Stimulated activated CD4-positive, alpha-beta T cell treated with anti-CD3 and anti-CD28 coated beads, Interleukin-4, amount 100 ng/mL, for 48 hours (primary cell): ENCODE results near the gene ACACB.

Experiments used
- DNase-seq, 2 donors: peaks; one replicate each; pipeline ENCODE4 v3.0.0-alpha.2; 2020; ENCODE audit warnings: low read depth in 2 of 2

Gene ACACB

DNA sequence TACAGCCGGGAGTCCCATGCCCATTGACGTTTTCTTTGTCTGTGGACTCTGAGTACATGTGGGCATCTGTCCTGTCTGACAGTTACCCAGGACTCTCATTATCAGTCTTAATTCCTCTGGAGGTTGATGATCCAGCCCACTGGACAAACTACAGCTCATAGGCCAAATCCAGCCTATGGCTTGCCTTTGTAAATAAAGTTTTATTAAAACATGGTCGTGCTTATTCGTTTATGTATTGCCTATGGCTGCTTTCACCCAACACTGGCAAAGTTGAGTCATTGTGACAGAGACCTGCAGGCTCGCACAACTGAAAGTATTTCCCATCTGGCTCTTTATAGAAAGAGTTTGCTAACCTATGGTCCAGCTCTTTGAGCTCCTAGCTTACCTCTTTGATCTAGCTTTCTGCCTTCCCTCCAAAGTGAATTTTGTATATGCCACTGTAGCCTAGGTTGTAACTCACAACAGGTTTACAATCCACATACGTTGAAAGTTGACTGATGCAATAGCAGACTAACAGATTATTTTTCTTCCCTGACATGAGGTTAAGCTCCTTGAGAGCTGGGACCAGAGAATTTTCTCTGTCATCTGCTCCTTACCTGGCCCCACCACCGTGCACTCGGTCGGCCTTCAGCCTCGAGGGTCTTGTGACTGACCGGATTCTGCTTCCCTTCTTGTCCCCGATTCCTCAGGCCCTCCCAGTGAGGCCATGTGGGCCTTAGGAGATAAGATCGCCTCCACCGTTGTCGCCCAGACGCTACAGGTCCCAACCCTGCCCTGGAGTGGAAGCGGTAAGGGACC is 57.3 kb downstream of the ACACB start:
- DNase-seq: no peak

DNA sequence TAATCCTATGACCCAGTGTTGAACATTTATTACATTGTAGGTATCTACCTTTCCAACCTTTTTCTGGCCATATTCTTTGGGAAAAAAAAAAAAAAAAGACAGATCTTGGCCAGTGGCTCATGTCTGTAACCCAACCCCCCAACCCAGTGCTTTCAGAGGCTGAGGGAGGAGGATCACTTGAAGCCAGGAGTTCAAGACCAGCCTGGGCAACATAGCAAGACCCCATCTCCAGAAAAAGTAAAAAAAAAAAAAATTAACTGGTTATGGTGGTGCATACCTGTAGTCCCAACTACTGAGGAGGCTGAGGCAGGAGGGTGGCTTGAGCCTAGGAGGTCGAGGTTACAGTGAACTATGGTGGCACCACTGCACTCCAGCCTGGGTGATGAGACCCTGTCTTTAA is 58.1 kb downstream of the ACACB start:
- DNase-seq: no peak

DNA sequence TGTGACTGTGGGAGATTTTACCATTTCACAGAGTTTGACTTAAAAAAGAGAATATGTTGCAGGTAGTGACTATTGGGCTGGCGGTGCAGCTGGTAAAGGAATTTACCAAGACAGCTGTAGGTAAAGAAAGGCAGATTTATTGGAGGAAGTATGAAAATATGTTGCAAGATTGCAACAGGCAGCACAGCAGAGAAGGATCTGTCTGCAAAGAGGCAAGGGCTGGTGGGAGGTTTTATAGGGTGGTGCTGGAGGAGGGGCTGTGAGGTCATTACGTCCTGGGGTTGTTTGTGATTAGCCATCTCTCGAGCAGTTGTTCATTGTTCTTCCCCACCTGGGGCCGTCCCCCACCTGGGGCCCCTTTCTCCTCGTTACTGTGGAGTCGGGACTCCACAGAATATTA is 62.1 kb downstream of the ACACB start:
- DNase-seq: no peak

DNA sequence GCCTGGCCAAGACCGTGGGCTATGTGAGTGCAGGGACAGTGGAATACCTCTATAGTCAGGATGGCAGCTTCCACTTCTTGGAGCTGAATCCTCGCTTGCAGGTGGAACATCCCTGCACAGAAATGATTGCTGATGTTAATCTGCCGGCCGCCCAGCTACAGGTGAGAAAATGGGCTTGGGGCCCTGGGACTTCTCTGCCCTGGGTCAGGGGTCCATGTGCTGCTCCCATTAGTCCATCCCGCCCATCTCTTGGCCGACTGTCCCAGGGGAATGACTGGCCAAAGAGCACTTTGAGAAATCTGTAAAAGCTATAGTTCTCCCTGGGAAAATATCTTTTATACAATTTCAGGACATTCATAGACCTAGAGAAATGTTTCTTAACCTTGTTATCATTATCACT is 63.5 kb downstream of the ACACB start:
- DNase-seq: no peak

DNA sequence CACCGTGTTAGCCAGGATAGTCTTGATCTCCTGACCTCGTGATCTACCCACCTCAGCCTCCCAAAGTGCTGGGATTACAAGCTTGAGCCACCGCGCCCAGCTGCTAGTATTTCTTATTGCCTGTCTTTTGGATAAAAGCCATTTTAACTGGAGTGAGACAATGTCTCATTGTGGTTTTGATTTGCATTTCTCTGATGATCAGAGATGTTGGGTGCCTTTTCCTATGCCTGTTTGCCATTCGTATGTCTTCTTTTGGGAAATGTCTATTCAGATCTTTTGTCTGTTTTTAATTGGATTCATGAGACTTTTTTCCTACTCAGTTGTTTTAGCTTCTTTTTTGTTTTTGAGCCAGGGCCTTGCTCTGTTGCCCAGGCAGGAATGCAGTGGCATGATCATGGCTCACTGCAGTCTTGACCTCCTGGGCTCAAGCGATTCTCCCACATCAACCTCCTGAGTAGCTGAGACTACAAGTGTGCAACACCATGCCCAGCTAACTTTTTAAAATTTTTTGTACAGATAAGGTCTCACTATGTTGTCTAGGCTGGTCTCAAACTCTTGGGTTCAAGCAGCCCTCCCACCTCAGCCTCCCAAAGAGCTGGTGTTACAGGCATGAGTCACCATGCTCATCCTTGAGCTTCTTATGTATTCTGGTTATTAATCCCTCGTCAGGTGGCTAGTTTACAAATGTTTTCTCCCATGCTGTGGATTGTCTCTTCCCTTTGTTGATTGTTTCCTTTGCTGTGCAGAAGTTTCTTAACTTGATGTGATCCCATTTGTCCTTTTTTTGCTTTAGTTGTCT is 65.9 kb downstream of the ACACB start:
- no peak for DNase-seq

DNA sequence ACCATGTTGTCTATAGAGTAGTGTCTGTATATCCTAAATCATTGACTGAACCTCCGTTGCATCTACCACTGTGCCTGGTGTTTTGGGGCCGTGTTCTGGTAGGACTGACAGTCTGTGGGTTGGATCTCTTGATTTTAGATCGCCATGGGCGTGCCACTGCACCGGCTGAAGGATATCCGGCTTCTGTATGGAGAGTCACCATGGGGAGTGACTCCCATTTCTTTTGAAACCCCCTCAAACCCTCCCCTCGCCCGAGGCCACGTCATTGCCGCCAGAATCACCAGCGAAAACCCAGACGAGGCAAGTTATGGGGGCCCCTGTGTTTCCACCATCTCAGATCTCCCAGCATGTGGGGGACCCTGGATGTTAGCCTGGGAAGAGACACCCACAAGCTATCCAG is 69.1 kb downstream of the ACACB start:
- DNase-seq: no peak

DNA sequence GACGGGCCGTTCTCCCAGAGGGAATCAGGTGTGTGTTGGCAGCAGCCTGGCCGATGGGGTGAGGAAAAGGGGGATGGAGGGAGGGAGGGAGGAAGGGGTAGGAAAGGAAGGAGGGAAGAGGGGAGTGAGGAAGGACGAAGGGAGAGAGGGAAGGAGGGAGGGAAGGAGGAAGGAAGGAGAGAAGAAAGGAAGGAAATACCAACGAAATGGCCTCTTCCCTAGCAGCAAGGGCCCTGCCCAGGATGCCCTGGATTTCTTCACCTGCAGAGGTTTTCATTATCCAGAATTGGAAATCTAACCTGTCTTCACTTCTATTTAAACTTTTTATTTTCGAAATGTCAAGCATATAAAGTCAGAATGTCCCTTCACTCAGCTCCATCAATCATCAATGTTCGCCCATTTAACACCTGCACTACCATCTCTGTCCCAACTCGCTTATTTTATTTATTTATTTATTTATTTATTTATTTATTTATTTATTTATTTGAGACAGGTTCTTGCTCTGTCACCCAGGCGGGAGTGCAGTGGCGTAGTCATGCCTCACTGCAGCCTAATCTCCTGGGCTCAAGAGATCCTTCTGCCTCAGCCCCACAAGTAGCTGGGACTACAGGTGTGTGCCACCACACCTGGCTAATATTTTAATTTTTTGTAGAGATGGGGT is 70.7 kb downstream of the ACACB start:
- no peak for DNase-seq

DNA sequence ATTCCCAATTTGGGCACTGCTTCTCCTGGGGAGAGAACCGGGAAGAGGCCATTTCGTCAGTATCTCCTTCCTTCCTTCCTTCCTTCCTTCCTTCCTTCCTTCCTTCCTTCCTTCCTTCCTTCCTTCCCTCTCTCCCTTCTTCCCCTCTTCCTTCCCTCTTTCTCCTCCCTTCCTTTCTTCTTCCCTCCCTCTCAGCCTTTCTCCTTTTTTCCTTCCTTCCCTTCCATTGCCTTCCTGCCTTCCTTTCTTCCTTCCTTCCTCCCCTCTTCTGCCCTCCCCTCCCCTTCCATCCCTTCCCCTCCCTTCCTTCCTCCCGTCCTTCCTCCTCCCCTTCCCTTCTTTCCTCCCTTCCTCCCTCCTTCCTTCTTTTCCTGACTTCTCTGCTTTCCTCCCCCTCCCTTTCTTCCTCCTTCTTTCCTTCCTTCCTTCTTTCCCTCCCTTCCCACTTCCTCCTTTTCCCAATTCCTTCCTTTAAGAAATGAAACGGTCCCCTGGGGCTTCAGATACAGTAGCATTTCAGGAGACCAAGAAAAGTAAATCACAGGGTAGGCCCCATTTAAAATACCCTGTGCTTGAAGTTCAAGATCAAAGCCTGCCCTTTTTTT is 71.8 kb downstream of the ACACB start:
- no peak for DNase-seq

DNA sequence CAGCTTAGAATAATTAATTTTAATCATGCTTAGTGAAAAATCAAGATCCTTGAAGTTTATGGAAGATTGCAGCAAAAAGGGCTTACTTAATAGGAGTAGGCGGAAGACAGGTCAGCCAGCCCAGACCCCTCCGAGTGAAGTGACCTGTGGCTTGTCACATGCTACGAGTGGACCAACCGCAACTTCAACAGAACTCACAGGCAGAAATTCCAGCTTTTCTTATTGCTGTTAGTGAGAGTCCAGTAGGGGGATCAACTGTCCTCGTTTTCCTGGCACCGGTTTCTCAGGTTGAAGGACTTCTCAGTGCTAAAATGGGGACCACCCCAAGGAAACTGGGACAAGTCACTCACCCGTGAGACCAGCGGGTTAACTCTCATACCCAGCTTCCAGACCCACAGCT is 72.9 kb downstream of the ACACB start:
- no peak for DNase-seq

DNA sequence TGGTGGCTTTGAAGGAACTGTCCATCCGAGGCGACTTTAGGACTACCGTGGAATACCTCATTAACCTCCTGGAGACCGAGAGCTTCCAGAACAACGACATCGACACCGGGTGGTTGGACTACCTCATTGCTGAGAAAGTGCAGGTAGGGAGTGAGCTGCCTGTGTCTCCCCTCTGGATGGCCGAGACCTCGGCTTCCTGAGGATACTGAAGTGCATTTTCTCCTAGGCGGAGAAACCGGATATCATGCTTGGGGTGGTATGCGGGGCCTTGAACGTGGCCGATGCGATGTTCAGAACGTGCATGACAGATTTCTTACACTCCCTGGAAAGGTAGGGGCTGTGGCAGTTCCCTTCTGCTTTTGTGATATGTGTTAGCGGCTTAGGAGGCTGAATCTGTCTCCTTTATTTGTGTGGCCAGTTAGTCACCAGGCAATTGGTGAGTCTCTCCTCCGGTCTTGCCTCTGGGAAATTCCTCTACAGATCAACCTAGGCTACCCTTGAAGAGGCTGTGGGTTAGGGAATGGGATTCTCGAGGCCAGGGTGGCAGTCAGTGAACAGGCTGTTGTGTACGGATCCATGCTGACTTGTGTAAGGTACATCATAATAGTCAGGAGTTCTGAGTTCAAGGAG is 75.3 kb downstream of the ACACB start:
- DNase-seq: no peak

DNA sequence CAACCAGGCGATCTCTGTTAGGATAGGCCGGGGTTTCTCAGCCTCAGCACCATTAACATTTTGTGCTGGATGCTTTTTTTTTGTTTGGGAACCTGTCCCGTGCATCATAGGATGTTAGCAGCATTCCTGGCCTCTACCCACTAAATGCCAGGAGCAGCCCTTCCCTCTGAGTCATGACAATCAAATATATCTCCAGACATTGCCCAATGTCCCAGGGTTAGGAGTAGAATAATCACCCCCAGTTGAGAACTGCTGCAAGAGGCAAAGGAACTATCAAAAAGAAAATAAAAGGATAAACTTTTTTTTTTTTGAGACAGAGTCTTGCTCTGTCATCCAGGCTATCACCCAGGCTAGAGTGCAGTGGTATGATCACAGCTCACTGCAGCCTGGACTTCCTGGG is 76.0 kb downstream of the ACACB start:
- no peak for DNase-seq

DNA sequence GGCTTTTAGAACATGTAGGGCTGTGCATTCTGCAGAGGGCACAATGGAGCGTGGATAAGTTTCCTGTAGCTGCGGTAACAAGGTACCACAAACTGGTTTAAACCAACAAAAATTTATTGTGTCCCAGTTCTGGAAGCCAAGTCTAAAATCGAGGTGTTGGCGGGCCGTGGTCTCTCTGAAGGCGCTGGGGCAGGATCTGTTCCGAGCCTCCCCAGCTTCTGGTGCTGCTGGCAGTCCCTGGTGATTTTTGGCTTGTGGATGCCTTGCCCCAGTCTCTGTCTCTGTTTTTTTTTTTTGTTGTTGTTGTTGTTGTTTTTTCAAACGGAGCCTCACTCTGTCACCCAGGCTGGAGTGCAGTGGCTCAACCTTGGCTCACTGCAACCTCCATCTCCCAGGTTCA is 77.5 kb downstream of the ACACB start:
- DNase-seq: no peak

DNA sequence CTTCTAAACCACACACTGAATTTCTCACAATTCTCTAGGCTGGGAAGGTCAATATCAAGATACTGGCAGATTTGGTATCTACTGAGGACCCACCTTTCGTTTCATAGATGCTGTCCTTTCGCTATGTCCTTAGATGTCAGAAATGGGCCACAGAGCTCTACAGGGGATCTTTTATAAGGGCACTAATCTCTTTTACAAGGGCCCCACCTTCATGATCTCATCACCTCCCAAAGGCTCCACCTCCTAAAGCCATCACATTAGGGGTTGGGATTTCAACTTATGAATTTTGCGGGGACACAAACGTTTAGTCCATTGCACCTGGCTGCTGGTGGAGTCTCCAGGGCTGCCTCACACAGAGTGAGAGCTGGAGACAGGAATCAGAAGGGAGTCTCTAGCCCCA is 79.9 kb downstream of the ACACB start:
- no peak for DNase-seq

DNA sequence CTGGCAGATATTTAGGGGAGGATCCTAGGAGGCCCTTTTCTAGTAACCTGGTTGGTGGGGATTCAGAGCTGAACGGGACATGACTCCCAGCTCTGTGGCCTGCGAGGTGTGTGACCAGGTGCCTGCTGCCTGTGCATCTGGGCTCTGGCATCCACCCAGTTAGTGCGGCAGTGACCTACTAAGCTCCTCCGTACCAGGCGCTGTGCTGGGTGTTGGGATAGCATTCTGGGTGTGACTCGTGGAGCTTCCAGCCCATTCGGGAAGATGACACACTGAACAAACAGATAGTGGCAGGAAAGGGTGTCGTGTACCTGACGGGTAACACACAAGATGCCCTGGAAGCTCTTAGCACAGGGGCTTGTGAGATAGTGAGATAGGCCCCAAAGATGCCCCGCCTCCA is 80.9 kb downstream of the ACACB start:
- DNase-seq: no peak

DNA sequence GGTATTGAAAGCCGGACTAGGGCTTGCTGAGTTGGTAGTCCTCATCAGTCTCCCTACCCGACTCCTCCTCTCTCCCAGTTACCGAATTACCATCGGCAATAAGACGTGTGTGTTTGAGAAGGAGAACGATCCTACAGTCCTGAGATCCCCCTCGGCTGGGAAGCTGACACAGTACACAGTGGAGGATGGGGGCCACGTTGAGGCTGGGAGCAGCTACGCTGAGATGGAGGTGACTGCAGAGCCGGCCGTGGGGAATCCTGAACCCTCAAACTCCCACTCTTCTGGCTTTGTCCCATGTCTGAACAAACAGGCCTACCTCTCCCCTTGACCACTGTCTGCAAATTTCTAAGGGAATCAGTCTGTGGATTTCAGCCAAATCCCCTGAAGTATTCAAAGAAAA is 82.9 kb downstream of the ACACB start:
- no peak for DNase-seq

DNA sequence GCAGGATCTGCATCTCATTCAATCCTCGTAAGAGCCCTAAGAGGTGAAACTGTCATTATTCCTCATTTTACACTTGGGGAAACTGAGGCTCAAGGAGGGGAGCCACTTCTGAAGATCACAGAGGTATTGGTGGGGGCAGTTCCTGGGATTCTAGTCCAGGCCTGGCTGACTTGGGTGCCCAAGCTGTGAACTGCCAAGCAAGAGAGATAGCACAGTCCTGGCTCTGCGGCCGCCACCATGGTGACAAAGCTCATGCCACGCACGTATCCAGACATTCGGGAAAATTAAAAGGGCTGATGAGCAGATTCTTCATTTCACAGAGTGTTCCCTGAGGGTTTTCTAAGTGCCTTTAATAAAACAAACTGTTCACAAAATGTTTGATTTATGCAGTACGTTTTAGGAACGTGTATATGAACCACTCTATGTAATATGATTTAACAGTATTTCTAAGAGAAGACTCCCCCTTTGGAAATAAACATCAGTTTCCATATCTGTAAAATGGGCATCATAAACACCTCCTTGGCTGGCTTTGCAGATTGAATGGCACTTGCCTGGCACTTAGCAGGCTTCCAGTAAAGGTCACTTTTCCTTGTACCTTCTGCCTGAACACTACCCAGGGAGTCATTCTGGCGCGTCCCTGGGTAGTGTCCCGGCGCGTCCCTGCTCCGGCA is 84.6 kb downstream of the ACACB start:
- no peak for DNase-seq

DNA sequence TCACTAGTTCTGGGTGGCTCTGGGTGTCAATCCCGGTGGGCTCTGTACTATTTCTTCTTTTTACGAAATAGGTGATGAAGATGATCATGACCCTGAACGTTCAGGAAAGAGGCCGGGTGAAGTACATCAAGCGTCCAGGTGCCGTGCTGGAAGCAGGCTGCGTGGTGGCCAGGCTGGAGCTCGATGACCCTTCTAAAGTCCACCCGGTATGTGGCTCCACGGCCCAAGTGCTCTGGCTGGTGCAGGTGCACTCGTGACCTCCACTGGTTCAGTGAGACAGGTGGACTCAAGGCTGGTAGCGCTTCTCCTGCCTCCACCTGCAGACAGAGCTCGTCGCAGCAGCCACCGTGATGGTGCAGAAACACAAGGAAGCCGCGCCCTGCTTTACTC is 85.1 kb downstream of the ACACB start:
- no peak for DNase-seq

DNA sequence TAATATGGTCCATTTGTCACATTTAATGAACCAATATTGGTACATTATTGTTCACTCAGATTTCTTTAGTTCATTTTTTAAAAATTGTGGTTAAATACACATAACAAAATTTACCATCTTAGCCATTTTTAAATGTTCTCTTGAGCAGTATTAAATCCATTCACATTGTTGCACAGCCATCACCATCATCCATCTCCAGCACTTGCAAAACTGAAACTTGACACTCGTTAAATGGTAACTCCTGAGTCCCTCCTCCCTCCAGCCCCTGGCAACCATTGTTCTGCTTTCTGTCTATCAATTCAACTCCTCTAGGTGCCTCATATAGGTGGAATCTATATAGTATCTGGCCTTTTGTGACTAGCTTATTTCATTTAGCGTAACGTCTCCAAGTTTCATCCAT is 86.4 kb downstream of the ACACB start:
- no peak for DNase-seq

DNA sequence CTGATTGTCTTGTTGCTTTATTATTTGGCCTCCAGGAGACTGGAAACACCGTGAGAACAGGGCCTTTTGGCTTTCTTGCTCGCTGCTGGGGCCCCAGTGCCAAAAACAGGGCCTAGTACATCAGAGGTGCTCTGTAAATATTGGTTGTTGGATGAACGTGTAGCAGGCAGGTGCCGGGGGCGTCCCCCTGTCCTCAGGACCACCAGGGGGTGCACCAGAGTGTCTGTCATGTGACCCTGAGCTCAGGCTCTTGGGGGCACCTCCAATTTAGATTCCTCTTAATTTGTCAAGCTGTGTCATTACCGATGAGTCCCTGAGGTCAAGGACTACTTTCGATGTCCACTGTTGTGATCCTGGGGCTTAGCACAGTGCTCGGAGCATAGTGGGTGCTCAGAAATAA is 87.1 kb downstream of the ACACB start:
- DNase-seq: no peak

DNA sequence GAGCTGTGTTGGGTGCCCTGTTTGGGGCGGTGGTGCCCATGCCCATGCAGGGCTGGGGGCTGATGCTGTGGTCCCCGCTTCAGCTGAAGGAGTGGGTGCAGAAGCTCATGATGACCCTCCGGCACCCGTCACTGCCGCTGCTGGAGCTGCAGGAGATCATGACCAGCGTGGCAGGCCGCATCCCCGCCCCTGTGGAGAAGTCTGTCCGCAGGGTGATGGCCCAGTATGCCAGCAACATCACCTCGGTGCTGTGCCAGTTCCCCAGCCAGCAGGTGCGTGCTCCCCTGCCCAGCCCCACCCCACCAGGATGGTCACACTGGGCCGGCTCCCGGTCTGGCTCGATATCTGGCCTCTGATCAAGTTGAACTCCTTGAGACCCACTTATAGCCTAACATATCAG is 92.7 kb downstream of the ACACB start:
- no peak for DNase-seq

DNA sequence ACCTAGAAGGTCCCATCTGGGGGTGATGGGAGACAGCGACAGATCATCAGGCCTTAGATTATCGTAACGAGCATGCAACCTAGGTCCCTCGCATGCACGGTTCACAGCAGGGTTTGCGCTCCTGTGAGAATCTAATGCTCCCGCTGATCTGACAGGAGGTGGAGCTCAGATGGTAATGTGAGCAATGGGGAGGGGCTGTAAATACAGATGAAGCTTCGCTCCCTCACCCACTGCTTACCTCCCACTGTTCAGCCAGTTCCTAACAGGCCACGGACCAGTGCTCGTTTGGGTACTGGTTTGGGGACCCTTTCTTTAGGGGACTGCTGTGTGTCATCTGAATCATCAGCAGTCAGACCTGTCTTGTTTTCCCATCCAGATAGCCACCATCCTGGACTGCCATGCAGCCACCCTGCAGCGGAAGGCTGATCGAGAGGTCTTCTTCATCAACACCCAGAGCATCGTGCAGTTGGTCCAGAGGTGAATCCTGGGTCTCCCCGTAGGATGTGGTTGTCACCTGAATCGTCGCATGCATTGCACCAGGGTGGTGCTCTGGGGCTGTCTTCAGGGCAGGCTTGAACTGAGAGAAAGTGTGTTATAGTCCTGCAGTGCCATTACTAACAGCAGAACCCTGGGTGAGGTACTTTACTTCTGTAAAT is 96.2 kb downstream of the ACACB start:
- no peak for DNase-seq
